PC-3 (cell line): ENCODE measurements around the gene WDR48.

ENCODE experiments used
- EZH2 ChIP-seq: fragments of 300-600 bp; sonication (generic); IDR thresholded peaks from one replicate; pipeline ENCODE4 v1.6.1; 2017; ENCODE audit warnings: antibody characterized with exemption, mild to moderate bottlenecking, low read length; ENCODE audit not compliant: unreplicated experiment
- TF ChIP-seq, protein P1 (sequence below): fragments of 300-600 bp; sonication (generic); conservative IDR thresholded peaks from 2 replicates; pipeline ENCODE4 v1.5.1; 2017; ENCODE audit warnings: antibody characterized with exemption, low read depth, mild to moderate bottlenecking, low read length

- TF ChIP-seq, protein P1, sequence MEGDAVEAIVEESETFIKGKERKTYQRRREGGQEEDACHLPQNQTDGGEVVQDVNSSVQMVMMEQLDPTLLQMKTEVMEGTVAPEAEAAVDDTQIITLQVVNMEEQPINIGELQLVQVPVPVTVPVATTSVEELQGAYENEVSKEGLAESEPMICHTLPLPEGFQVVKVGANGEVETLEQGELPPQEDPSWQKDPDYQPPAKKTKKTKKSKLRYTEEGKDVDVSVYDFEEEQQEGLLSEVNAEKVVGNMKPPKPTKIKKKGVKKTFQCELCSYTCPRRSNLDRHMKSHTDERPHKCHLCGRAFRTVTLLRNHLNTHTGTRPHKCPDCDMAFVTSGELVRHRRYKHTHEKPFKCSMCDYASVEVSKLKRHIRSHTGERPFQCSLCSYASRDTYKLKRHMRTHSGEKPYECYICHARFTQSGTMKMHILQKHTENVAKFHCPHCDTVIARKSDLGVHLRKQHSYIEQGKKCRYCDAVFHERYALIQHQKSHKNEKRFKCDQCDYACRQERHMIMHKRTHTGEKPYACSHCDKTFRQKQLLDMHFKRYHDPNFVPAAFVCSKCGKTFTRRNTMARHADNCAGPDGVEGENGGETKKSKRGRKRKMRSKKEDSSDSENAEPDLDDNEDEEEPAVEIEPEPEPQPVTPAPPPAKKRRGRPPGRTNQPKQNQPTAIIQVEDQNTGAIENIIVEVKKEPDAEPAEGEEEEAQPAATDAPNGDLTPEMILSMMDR = no peak
- no peak for TF ChIP-seq EZH2
These were observed 36.6 kb downstream of the WDR48 start for GRCh38 chr3:39088456-39088855.
